Peyer's patch (tissue), 4 donors: ENCODE data around the gene ADAMTS2.

ENCODE experiments used
- CTCF ChIP-seq, 6 experiments: fragments of 450-650 bp in 4 of 6; fragments of 200-600 bp in 2 of 6; sonication (generic) in 1 of 6; IDR thresholded peaks; one replicate each; pipeline ENCODE4 v1.5.1; 2017 to 2019; ENCODE audit warnings: antibody characterized with exemption in 6 of 6, mild to moderate bottlenecking in 3 of 6, moderate library complexity in 1 of 6
- POLR2A ChIP-seq, 2 donors: fragments of 450-650 bp; IDR thresholded peaks; one replicate each; pipeline ENCODE4 v1.5.1; 2017; ENCODE audit warnings: antibody characterized with exemption in 2 of 2, mild to moderate bottlenecking in 2 of 2, moderate library complexity in 2 of 2

GRCh38 chr5:179229331-179229831, 115.9 kb downstream of the ADAMTS2 start:
- no peak for TF ChIP-seq CTCF (IDR thresholded peaks at IDR 0.05)
- TF ChIP-seq POLR2A (IDR thresholded peaks at IDR 0.05): no peak
